ENCODE results near the gene COMMD8.

Gene COMMD8

GRCh38 chr4:47463235-47463956, at the start of gene COMMD8:
Gene COMMD8, minus strand, starts transcription at chr4:47463702. Its CDS starts 51 bp downstream, at chr4:47463651.
- peak; percentile 96 for DNase-seq (ENCODE audit: low read depth, low spot score)
- no CpG with 5 or more reads among the region's 51 CpGs for WGBS (ENCODE audit: insufficient coverage, insufficient read length)
- peak within 1 kb of the TSS; percentile 52; the same call in 1 of the 2 replicates for H3K4me3 ChIP-seq (ENCODE audit: low read length)
- no peaks in the 10 kb centered on the region for H3K27me3 ChIP-seq (ENCODE audit: control insufficient read depth, insufficient read depth, low read length)
- no peaks in the 10 kb centered on the region for H3K9me3 ChIP-seq (ENCODE audit: control insufficient read depth, insufficient read depth, low read length)
- no peaks in the 10 kb centered on the region for H3K36me3 ChIP-seq (ENCODE audit: control insufficient read depth, insufficient read depth, low read length)
- H3K27ac ChIP-seq (ENCODE audit: low read length) = no peak within 1 kb of the TSS
- H3K4me1 ChIP-seq (ENCODE audit: control insufficient read depth, insufficient read depth, low read length) = no peaks in the 10 kb centered on the region

GRCh38 chr4:47510506-47511143, 47.1 kb upstream of the COMMD8 start:
- Histone ChIP-seq H3K27me3 (ENCODE audit: control insufficient read depth, insufficient read depth, low read length) (no peaks in the 10 kb centered on the region), H3K4me3 (ENCODE audit: low read length) (no peak overlapping the region), H3K27ac (ENCODE audit: low read length) (no peak overlapping the region), H3K9me3 (ENCODE audit: control insufficient read depth, insufficient read depth, low read length) (no peaks in the 10 kb centered on the region), H3K36me3 (ENCODE audit: control insufficient read depth, insufficient read depth, low read length) (no peaks in the 10 kb centered on the region), H3K4me1 (ENCODE audit: control insufficient read depth, insufficient read depth, low read length) (no peaks in the 10 kb centered on the region)
- DNase-seq (ENCODE audit: low read depth, low spot score) = no peak
- WGBS (ENCODE audit: insufficient coverage, insufficient read length) = no CpG with 5 or more reads among the region's 2 CpGs

GRCh38 chr4:47505666-47506065, 42.2 kb upstream of the COMMD8 start:
- H3K9me3 ChIP-seq (ENCODE audit: control insufficient read depth, insufficient read depth, low read length) = no peaks in the 10 kb centered on the region
- WGBS (ENCODE audit: insufficient coverage, insufficient read length) = no CpG with 5 or more reads among the region's 3 CpGs

GRCh38 chr4:47505147-47505546, 41.6 kb upstream of the COMMD8 start:
- no CpG with 5 or more reads among the region's 3 CpGs for WGBS (ENCODE audit: insufficient coverage, insufficient read length)
- Histone ChIP-seq H3K27me3 (ENCODE audit: control insufficient read depth, insufficient read depth, low read length) (no peaks in the 10 kb centered on the region), H3K36me3 (ENCODE audit: control insufficient read depth, insufficient read depth, low read length) (no peaks in the 10 kb centered on the region), H3K4me1 (ENCODE audit: control insufficient read depth, insufficient read depth, low read length) (no peaks in the 10 kb centered on the region), H3K9me3 (ENCODE audit: control insufficient read depth, insufficient read depth, low read length) (no peaks in the 10 kb centered on the region), H3K27ac (ENCODE audit: low read length) (no peak overlapping the region), H3K4me3 (ENCODE audit: low read length) (no peak overlapping the region)
- DNase-seq (ENCODE audit: low read depth, low spot score) = no peak

More at GRCh38 chr4:47505666-47506065, 42.2 kb upstream of the COMMD8 start:
- Histone ChIP-seq H3K27me3 (ENCODE audit: control insufficient read depth, insufficient read depth, low read length) (no peaks in the 10 kb centered on the region), H3K36me3 (ENCODE audit: control insufficient read depth, insufficient read depth, low read length) (no peaks in the 10 kb centered on the region), H3K27ac (ENCODE audit: low read length) (no peak overlapping the region), H3K4me1 (ENCODE audit: control insufficient read depth, insufficient read depth, low read length) (no peaks in the 10 kb centered on the region), H3K4me3 (ENCODE audit: low read length) (no peak overlapping the region)
- no peak for DNase-seq (ENCODE audit: low read depth, low spot score)

- Histone ChIP-seq H3K27me3 (ENCODE audit: control insufficient read depth, insufficient read depth, low read length) (no peaks in the 10 kb centered on the region), H3K4me1 (ENCODE audit: control insufficient read depth, insufficient read depth, low read length) (no peaks in the 10 kb centered on the region), H3K36me3 (ENCODE audit: control insufficient read depth, insufficient read depth, low read length) (no peaks in the 10 kb centered on the region), H3K9me3 (ENCODE audit: control insufficient read depth, insufficient read depth, low read length) (no peaks in the 10 kb centered on the region), H3K27ac (ENCODE audit: low read length) (no peak overlapping the region), H3K4me3 (ENCODE audit: low read length) (no peak overlapping the region)
- no peak for DNase-seq (ENCODE audit: low read depth, low spot score)
- WGBS (ENCODE audit: insufficient coverage, insufficient read length) = no CpG with 5 or more reads among the region's 3 CpGs
Measured at GRCh38 chr4:47500776-47501175, 37.3 kb upstream of the COMMD8 start.

- Histone ChIP-seq H3K27me3 (ENCODE audit: control insufficient read depth, insufficient read depth, low read length) (no peaks in the 10 kb centered on the region), H3K9me3 (ENCODE audit: control insufficient read depth, insufficient read depth, low read length) (no peaks in the 10 kb centered on the region), H3K4me1 (ENCODE audit: control insufficient read depth, insufficient read depth, low read length) (no peaks in the 10 kb centered on the region), H3K36me3 (ENCODE audit: control insufficient read depth, insufficient read depth, low read length) (no peaks in the 10 kb centered on the region), H3K27ac (ENCODE audit: low read length) (no peak overlapping the region), H3K4me3 (ENCODE audit: low read length) (no peak overlapping the region)
- no CpG with 5 or more reads among the region's 2 CpGs for WGBS (ENCODE audit: insufficient coverage, insufficient read length)
- no peak for DNase-seq (ENCODE audit: low read depth, low spot score)
Measured at GRCh38 chr4:47499700-47500099, 36.2 kb upstream of the COMMD8 start.

GRCh38 chr4:47498899-47499298, 35.4 kb upstream of the COMMD8 start:
- H3K27ac ChIP-seq (ENCODE audit: low read length) = no peak overlapping the region

GRCh38 chr4:47494124-47494430, 30.6 kb upstream of the COMMD8 start:
- H3K4me1 ChIP-seq (ENCODE audit: control insufficient read depth, insufficient read depth, low read length) = no peaks in the 10 kb centered on the region
- H3K27ac ChIP-seq (ENCODE audit: low read length) = no peak overlapping the region
- WGBS (ENCODE audit: insufficient coverage, insufficient read length) = no CpG with 5 or more reads among the region's 4 CpGs
- H3K36me3 ChIP-seq (ENCODE audit: control insufficient read depth, insufficient read depth, low read length) = no peaks in the 10 kb centered on the region
- no peaks in the 10 kb centered on the region for H3K9me3 ChIP-seq (ENCODE audit: control insufficient read depth, insufficient read depth, low read length)
- no peak overlapping the region for H3K4me3 ChIP-seq (ENCODE audit: low read length)
- DNase-seq (ENCODE audit: low read depth, low spot score) = no peak
- no peaks in the 10 kb centered on the region for H3K27me3 ChIP-seq (ENCODE audit: control insufficient read depth, insufficient read depth, low read length)

More at GRCh38 chr4:47498899-47499298, 35.4 kb upstream of the COMMD8 start:
- no CpG with 5 or more reads among the region's 6 CpGs for WGBS (ENCODE audit: insufficient coverage, insufficient read length)
- H3K9me3 ChIP-seq (ENCODE audit: control insufficient read depth, insufficient read depth, low read length) = no peaks in the 10 kb centered on the region
- no peak for DNase-seq (ENCODE audit: low read depth, low spot score)
- no peaks in the 10 kb centered on the region for H3K36me3 ChIP-seq (ENCODE audit: control insufficient read depth, insufficient read depth, low read length)
- no peaks in the 10 kb centered on the region for H3K4me1 ChIP-seq (ENCODE audit: control insufficient read depth, insufficient read depth, low read length)
- no peak overlapping the region for H3K4me3 ChIP-seq (ENCODE audit: low read length)
- no peaks in the 10 kb centered on the region for H3K27me3 ChIP-seq (ENCODE audit: control insufficient read depth, insufficient read depth, low read length)

- Histone ChIP-seq H3K27me3 (ENCODE audit: control insufficient read depth, insufficient read depth, low read length) (no peaks in the 10 kb centered on the region), H3K4me3 (ENCODE audit: low read length) (no peak overlapping the region), H3K4me1 (ENCODE audit: control insufficient read depth, insufficient read depth, low read length) (no peaks in the 10 kb centered on the region), H3K9me3 (ENCODE audit: control insufficient read depth, insufficient read depth, low read length) (no peaks in the 10 kb centered on the region), H3K36me3 (ENCODE audit: control insufficient read depth, insufficient read depth, low read length) (no peaks in the 10 kb centered on the region), H3K27ac (ENCODE audit: low read length) (no peak overlapping the region)
- no CpG with 5 or more reads among the region's 3 CpGs for WGBS (ENCODE audit: insufficient coverage, insufficient read length)
- DNase-seq (ENCODE audit: low read depth, low spot score) = no peak
Measured at GRCh38 chr4:47493238-47494123, 30.0 kb upstream of the COMMD8 start.

GRCh38 chr4:47490550-47490949, 27.0 kb upstream of the COMMD8 start:
- Histone ChIP-seq H3K4me3 (ENCODE audit: low read length) (no peak overlapping the region), H3K36me3 (ENCODE audit: control insufficient read depth, insufficient read depth, low read length) (no peaks in the 10 kb centered on the region), H3K27ac (ENCODE audit: low read length) (no peak overlapping the region), H3K9me3 (ENCODE audit: control insufficient read depth, insufficient read depth, low read length) (no peaks in the 10 kb centered on the region), H3K27me3 (ENCODE audit: control insufficient read depth, insufficient read depth, low read length) (no peaks in the 10 kb centered on the region), H3K4me1 (ENCODE audit: control insufficient read depth, insufficient read depth, low read length) (no peaks in the 10 kb centered on the region)
- 100% methylated on average over 1 of the region's 4 CpGs for WGBS (ENCODE audit: insufficient coverage, insufficient read length)
- DNase-seq (ENCODE audit: low read depth, low spot score) = no peak

All from iPS DF 6.9 (cell line).